ENCODE data around the gene IRX2.

The IRX2 gene

DNA sequence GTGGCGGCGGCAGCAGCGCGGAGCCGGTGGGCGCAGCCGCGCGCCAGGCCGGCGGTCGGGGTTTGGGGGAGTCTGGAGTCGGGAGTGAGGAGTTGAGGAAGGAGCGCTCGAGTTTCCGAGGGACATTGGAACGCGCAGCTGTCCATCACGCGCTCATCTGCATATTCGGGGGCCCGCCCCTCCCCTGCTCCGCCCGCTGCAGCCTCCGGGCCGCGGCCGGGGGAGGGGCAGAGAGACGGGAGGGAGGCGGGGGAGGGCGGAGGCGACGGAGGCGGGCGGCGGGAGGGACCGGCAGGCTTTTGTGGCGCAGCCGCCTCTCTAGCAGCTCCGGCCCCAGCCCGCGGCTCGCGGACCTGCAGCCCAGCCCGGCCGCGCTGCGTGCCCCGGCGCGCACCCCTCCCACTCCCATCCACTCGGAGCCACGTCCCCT, at the start of gene IRX2:
IRX2 (minus strand) TSS at position 86 of the 430 bp plus-strand sequence. CDS start 264 bp downstream, outside the sequence.
- FAIRE-seq = no peak

DNA sequence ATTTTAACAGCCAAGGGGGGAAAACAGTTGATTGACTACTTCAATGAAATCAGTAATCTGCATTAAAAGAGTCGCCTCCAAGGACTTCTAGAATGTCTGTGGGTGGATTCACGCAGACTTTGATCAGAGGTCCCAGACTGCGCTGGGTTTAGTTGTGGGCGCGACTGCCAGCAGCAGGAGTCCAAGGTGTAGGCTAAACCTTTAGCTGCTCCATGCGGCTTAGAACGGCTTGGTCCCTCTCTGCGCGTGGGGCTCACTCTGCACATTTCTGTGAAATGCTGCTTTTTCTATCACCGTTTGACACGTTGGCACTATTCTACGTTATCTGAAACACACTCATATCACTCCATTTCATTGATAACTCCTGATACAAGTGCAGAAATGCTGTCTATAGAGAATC, 48.6 kb upstream of the IRX2 start:
- FAIRE-seq = no peak

DNA sequence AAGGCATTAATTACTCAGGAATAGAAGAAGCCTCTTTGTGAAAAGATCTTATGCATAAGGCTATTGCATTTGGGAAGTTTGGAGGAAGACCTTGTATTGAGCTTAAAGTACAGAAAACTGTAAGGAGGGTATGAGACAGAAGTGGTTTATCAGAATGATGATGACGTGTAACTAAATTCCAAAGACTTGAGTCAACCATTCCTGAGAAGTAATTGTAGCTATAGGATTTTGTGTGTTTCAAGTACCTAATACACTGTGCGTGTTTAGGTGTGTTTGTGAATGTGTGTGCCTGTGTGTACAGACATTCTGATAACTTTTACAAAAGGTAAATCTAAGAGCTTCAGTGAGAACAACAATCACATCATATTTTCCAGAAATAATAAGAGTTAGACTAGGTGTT, 46.5 kb upstream of the IRX2 start:
- no peak for FAIRE-seq

DNA sequence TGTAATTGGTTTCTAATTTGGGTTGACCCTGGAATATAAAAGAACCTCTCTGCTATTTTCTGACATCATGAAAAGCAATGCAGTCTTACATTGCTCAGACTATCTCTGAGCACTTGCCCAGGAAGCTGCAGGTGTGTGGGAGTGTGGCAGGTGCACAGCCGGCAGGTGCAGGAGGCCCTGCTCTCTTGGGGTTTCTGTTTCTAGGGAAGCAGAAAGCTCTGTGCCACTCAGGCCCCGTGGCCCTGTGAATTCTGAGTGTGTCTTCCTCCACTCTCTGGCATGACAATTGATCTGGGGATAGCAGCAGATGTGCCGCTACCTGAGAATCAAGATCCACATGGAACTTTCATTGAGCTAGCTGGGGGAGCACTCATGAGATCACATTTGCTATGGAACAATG, 45.7 kb upstream of the IRX2 start:
- FAIRE-seq = no peak

DNA sequence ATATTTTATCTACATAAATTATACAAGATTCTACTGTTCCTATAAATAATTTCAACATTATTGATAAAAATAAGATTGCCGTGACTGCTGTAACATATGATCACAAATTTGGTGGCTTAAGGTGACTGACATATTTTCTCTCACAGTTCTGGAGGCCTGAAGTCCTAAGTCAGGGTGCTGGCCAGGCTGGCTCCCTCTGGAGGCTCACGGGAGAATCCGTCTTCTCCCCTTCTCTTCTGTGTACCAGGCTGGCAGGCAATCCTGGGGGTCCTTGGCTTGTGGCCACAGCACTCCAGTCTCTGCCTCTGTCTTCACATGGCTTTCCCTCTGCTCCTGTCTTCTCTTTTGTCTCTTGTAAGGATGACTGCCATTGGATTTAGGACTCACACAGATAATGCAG, 31.7 kb upstream of the IRX2 start:
- FAIRE-seq = no peak

DNA sequence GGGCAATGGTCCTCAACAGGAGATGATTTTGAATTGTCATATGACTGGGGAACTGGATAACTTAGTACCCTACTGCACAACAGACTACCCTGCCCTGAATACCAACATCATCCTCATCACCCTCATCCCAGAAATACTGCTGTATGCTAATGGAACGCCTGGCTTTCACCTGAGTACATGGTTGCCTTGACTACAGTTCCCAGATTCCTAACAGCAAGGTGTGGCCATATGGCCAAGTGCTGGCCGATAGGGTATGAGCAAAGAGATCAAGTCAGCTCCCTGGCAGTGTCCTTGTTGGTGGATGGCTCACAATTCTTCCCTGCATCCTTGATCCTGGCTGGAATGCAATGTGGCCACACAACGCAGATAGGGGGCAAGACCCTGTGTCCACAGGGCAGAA, 31.2 kb upstream of the IRX2 start:
- FAIRE-seq = no peak

DNA sequence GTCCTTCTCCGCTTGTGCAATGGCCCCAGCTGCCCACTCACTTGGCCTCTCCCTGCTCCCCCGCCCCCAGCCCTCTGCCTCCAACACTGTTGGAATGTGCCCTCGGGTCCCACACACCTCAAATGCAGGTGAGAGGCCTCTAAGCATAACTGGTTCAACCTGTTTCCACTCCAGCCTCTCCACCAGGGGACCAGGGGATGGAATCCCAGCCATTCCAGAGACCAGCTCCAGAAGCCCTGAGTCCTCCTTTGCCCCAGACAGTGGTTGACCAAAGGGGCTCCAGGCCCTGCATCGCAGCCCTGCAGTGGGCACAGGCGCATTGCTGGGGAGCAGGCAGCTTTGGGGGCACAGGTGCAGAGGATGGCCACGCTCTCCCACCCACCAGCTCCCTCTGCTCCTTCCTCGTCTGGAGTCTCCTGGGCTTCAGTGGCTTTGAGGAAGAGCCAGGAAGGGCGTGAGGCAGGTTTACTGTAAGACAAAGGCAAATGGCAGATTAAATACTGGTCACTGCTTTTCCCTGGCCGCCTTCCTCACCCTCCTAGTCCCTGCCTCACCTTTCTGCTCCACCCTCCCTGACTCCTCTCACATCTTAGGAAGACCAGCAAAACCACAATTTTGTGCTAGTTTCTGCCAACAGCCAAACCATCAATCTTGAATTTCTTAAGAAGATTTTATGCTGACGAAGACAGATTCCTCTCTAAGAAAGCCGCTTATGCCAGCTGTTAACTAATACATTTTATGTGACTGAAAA, 29.1 kb upstream of the IRX2 start:
- FAIRE-seq = no peak

DNA sequence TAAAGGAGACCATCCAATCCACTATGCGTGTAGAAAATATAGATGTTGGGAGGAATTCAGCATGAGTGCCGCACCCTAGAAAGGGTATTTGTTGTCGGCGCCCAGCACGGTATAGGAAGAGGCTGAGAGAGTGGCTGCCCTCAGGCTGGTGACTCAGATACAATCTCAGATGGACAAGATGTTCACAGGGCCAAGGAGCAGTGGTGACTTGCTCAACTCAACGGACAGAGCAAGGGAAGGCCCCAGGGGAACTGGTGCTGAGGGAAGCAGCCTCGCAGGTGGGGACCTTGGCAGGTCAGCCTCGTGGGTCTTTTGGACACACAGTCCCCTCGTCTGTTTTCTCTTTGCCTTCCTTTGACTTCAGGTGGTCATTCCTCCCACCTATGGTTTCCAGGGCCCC, 28.0 kb upstream of the IRX2 start:
- no peak for FAIRE-seq

DNA sequence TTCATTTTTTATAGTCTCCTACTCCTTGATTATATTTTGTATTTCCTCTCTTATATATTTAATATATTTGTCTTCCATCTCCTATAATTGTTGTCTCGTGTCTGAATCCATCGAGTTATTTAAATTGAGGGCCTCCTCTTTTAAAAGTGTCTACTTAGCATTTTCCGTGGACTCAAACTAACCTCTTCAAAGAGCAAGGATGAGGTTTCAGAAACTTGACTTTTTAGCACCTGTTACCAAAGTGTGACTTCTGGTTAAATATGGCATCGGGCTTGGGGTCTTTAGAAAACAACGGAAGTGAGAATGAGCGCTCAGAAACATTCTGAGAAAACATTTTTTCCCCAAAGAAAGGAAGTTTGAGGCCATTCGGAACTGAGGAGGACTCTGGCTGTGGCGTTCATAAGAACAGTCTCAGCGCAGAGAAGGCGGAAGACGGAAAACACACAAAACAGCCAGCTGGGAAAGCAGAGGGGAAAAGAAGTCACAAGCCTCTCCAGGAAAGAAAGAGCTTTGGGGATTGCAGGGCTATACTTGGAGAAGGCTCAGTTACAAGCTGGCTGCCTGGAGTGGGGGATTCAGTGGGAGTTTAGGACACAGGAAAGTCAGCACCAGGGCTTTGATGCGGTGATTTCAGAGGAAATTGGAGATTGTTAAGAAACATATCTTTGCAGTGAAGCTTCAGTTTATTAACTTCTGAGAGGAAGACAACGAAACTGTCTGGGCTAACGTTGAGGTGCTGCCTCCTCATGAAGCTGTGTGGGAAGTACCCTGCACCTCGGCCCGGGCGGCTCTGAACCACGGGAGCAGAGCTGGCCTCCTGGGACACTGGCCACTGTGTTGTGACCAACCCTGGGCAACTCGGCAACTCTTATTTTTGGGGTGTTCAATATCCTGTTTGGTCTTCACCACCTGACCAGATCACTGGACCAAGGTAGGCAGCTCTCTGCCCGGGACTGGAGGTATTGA, 25.1 kb upstream of the IRX2 start:
- FAIRE-seq = no peak

DNA sequence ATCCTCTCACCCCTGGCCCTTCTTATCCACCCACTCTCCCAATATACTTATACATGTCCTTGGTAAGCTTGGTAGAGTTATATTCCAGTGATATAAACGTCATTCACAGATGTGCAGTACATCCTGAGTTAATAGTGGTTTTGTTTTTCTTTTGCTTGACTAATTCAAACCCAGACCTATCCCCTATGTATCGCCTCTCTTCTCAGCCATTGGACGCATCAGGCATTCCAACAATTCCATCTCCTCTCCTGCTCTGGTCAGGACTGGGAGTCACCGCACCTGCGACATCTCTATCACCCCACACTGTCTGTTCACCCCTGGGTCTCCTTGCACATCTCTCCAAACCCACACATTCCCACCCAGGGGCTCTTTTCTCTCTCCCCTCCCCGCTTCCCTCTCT, 21.9 kb upstream of the IRX2 start:
- FAIRE-seq = no peak

DNA sequence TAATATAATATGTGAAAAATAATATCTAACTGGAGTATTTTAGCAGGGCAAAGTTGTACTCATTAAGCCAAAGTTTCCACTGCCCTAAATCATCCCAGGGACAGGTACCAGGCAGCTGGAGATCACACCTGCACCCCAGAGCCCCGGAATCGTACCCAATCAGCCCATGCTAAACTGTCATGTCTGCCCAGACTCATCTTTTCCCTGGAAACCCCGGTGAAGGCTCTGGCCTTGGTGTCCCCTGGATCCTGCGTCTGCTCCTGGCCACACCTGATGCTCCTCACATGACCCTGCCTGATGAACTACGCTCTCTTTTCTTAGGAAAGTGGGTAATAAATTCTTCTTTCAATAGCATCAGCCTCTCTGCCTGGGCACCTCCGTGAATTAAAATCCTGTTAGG, 15.6 kb upstream of the IRX2 start:
- no peak for FAIRE-seq

DNA sequence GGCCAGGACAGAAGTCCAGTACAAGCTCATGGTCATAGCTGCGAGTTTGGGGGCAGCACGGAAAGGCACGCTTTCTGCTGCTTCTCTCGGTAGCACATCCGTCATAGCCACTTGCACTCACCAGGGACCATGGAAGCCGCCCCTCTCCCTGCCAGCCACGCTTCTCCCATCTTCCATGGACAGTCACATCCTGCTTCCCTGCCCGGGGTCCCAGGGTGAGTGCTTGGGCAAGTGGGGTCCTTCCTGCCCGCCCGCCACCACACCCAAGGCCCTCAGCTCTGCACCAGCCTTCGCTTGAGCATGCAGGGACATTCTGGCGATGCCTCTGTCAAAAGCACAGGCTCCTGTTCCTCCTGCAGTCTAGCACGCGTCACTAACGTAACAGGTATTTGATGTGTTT, 13.1 kb upstream of the IRX2 start:
- no peak for FAIRE-seq

DNA sequence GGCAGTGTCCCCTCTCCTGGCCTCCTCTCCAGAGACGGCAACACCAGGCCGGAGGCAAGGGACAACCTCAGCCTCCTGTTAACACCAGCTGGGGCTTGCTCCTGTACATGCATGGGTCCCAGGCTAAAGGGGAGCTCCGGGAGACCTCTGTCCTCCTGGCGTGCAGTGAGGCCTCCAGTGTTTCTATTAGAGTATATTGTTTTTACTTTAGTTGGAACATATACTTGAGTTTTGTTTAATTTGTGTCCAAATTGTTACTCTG, 12.0 kb upstream of the IRX2 start:
- no peak for FAIRE-seq

DNA sequence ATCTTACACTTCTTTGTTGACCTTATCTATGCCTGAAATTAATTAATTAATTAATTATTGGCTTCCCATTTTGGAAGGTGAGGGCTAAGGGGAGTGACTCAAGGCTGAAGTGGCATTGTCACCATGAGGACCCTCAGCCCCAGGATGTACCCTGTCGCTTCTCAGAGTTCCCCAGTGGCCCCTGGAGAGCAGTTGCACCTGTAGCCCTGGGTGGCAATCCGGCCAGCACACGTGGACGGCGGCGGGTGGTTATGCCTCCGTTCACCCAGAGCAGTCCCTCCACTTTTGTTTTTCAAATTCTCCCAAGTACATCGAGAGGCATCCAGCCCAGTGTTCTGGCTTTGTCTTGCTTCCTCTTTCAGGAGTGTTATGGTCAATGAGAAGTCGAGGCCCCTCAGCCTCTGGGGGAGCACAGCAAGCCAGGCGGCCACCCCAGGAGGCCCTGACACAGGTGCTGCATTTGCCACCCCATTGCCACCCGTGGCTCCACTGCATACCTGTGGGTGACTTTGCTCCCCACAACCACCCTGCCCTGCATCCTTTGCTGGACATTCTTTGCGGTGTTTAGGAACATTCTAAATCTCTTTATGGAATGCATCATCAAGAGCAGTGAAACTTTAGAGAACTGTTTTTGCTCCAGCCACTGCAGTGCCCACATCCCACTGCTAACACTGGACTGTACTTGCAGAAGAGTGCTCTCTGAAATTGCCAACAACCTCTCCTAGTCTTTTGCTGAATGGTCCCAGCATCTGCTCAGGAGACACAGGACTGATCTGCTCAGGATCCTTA, 11.5 kb upstream of the IRX2 start:
- no peak for FAIRE-seq

DNA sequence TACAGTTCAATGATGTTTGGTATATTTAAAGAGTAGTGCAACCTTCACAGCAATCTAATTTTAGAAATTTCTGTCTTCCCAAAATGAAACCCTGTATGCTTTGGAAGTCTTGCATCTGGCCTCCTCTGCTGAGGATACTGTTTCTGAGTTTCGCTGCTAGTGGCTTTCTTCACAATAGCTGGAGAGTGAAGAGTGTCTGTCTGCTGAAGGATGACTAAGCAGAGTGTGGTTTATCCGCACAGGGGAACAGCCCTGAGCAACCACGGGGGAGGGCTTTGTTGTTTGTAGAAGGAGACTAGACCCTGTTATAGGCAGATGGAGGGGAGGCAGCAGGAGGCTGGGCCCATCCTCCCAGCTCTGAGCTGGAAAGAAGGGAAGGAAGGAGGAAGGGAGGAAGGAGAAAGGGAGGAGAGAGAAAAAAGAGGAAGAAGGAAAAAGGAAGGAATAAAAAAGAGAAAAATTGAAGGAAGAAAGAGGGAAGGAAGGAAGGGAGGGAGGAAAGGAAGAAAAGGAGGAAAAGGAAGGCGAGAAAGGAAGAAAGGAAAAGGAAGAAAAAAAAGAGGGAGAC, 10.5 kb upstream of the IRX2 start:
- FAIRE-seq = no peak

DNA sequence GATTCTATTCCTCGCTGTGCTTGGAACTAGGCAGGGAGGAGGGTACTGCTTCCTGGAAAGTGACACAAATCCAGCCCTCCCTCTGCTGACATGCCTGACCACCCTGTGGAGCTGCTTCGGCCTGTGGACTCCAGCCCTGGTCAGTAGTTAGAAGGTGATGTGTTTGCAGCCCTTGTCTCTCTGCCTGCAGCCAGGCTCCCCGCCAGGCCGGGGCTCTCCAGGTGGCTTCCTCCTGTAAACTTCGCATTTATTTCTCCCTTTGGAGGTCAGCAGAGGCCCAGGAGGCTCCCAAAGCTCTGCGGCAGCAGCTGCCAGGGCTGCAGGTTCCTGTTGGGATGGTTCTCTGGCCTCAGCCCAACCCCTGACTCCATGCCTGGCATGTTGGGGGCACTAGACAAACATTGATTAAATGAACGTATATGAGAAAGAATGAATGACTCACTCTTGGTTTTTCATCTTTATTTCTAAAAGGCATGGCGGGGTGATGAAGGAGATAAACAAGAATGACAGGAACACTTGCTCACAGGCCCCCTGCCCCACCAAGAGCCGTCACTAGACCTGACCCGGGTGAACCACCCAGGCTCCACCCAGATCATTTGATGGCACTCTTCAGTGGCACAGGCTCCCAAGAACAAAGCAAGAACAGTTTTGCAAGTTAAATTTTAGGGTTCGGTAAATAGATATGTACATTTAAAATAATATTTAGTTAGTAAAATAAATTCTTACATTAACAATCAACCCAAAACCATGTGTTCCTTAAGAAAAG, 8.4 kb upstream of the IRX2 start:
- no peak for FAIRE-seq

DNA sequence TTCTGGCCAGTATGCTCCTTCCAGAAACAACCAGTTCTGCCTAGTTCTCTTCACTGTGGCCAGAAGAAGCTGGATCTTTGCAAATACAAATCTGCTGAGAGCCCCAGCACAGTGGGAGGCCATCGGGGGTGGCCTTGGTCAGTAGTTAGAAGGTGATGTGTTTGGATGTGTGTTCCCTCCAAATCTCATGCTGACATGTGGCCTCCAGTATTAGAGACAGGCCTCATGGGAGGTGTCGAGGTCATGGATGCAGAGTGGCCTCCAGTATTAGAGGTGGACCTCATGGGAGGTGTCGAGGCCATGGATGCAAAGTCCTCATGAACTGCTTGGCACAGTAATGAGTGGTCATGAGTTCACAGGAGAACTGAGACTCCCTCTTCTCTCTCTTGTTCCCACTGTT, 7.6 kb upstream of the IRX2 start:
- no peak for FAIRE-seq

DNA sequence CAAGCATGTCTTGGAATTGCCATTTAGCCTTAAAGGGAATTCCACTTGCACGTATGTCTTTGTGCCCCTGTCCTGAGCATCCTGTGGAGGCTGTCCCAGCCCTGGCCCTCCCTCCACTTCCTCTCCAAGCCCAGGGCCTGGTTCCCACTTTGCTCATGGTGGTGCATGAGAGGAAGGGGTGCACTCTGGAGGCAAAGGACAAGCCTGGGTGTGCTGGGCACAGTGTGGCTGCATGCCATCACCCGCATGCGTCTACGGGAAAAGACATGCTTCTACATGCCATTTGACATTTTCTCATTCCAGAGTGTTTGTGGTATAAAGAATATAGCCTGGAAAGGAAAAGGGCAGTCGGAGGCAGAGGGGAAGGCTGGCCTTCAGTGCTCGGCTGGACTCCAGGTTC, 7.2 kb upstream of the IRX2 start:
- FAIRE-seq = no peak

DNA sequence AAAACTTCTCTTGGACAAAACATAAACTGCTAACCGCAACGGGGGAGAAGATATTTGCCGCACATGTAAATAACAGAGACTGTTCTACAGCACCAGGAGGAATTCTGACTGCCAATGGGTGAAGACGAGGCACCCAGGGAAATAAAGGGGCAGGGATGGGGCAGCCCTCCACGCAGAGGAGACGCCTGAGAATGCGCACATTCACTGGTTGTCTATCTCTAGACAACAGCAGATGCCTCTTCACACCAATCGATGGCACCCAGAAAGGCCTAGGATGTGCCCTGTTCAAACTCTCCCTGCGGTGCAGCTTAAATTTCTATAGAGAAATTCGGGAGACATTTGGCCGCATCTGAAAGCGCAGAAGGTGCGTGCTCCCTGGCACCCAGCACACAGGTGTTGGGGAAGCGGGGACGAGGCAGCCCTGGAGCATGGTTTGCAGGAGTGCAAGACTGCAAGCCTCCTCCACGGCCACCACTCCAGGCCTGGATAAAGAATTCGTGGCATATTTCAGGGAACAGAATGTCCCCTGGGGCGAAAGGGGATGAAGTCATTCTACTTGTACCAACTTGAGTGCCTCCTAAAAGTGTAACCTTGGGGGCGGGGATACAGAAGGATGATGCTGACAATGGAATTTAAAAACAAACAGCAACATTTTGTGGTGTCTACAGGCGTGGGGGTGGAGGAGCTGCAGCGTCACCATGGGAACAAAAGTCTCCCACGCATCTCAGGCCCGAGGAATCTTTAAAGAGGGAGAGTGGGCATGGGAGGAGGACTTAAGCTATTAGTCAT, 6.3 kb upstream of the IRX2 start:
- FAIRE-seq = no peak

DNA sequence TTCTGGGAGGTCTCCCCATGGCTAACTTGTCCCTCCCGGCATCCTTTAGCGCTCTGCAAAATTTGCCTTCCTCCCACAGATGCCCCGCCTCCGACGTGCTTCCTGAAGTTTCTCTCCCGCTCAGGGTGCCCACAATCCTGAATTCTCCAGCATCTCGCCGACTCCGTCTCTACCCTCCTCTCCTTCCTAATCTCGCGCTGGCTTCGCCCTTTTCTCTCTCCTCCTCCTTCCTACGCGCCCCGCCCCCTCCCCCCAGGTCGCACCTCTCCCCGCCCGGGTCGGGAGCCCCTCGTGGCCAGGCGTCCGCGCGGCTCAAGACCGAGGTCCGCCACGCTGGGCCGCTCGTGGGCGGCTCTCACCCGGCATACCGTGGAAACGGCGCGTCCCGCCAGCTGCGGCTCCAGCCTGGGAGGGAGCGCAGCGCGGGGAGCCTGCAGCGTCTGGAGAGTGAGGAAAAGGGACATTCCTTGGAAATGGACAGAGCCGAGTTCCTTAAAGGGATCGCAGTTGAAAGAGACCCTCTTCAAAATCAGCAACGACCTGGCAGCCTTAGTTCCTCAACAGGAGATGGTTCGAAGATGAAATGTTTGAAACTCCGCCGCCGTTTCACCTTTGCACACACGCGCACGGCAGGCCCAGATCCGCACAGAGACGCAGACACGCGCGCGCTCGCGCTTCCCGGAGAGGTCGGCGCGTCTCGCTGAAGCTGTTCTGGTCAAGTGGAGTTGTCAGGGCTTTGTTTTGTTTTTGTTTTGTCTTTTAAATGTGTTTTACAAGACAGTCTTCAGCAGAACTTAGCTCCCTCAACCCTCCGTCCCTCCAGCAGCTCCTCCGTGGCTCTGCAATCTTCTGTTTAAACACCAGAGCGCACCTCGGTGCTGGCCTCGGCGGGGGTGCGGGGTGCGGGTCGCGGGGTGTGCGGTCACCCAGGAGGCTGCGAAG, 5.0 kb upstream of the IRX2 start:
- FAIRE-seq = no peak

All from A204.1 (cell line).